HL-60 (cell line): ENCODE measurements around the gene HAUS8.

ENCODE experiments used
- DNase-seq, 2 experiments: peaks; one replicate each; pipeline ENCODE4 v3.0.0-alpha.2; 2010 to 2020; ENCODE audit warnings: low read depth in 1 of 2, low spot score in 1 of 2
- H3K27ac ChIP-seq: fragments of 250-450 bp; sonication (Bioruptor Pico); replicated peaks from 2 replicates; pipeline ENCODE4 v1.5.1; 2020; ENCODE audit warnings: mild to moderate bottlenecking, moderate library complexity
- H3K27me3 ChIP-seq: fragments of 250-450 bp; sonication (Bioruptor Pico); 2 replicates; pipeline ENCODE4 v1.5.1; 2021; ENCODE audit warnings: mild to moderate bottlenecking, moderate library complexity; ENCODE audit not compliant: insufficient read depth, poor library complexity, severe bottlenecking
- H3K4me3 ChIP-seq: replicated peaks from 2 replicates; pipeline ENCODE4 v1.5.1; 2011; ENCODE audit warnings: mild to moderate bottlenecking, control low read depth, low read length; ENCODE audit not compliant: insufficient read depth
- CTCF ChIP-seq: IDR thresholded peaks from one replicate; pipeline ENCODE4 v1.5.1; 2011; ENCODE audit warnings: low read length, control low read depth, inconsistent platforms; ENCODE audit not compliant: insufficient read depth
- GABPA ChIP-seq: IDR thresholded peaks from 2 replicates; pipeline ENCODE4 v1.6.1; 2012; ENCODE audit warnings: low read depth
- POLR2AphosphoS5 ChIP-seq: IDR thresholded peaks from 2 replicates; pipeline ENCODE4 v1.6.1; 2012; ENCODE audit warnings: low read depth
- REST ChIP-seq: IDR thresholded peaks from 2 replicates; pipeline ENCODE4 v1.6.1; 2012; ENCODE audit warnings: low read depth; ENCODE audit not compliant: insufficient replicate concordance
- SPI1 ChIP-seq: IDR thresholded peaks from 2 replicates; pipeline ENCODE4 v1.6.1; 2012; ENCODE audit warnings: low read depth, mild to moderate bottlenecking, borderline replicate concordance

The HAUS8 gene

GRCh38 chr19:17048885-17049453 is 26.3 kb downstream of the HAUS8 start:
- TF ChIP-seq POLR2AphosphoS5 (no peak), GABPA (no peak), CTCF (no peak), REST (no peak), SPI1 (no peak)
- no peak for DNase-seq
- H3K27me3 ChIP-seq, result no peaks in the 10 kb centered on the region
- H3K27ac ChIP-seq, result no peak overlapping the region
- no peak overlapping the region for H3K4me3 ChIP-seq

GRCh38 chr19:17045907-17046502 is 29.2 kb downstream of the HAUS8 start:
- H3K4me3 ChIP-seq, result no peak overlapping the region

More at GRCh38 chr19:17045907-17046502, 29.2 kb downstream of the HAUS8 start:
- Histone ChIP-seq H3K27me3 (no peaks in the 10 kb centered on the region), H3K27ac (no peak overlapping the region)
- no peak for DNase-seq
- TF ChIP-seq SPI1 (no peak), GABPA (no peak), POLR2AphosphoS5 (no peak), CTCF (no peak), REST (no peak)
